A549 (cell line): ENCODE results near the gene USP20. TPM values are rescaled to one million over a fixed set of nuclear protein-coding genes. Genes with fewer than 3 reads are reported as not detected.

ENCODE experiments used
- ATAC-seq, 2 experiments: fragments of 200-7000 bp in 1 of 2; fragments of >200 bp in 1 of 2; cut with Nextera tagmentation in 1 of 2; cut with Tn5 transposase in 1 of 2; 3 replicates each; pipeline versions ENCODE4 v1.8.0 to v1.9.1; 2018 to 2020; ENCODE audit warnings: mild to moderate bottlenecking in 1 of 2, moderate library complexity in 1 of 2
- CTCF ChIA-PET: fragments of 300-600 bp; sonication (Branson Sonifier 250); formaldehyde crosslinking; extraction: SDS; loops from one replicate; lab custom pipeline; 2021; ENCODE audit warnings: antibody characterized with exemption, inconsistent platforms; lab: Yijun Ruan, JAX
- POLR2A ChIA-PET: fragments of 350-600 bp; formaldehyde crosslinking; extraction: SDS; loops from one replicate; lab custom pipeline; 2021; ENCODE audit warnings: antibody characterized with exemption, inconsistent platforms; lab: Yijun Ruan, JAX
- DNase-seq, 2 experiments: peaks; one replicate each; pipeline versions ENCODE4 v3.0.0 to v3.0.0-alpha.2; 2011 to 2016; ENCODE audit warnings: low read depth in 1 of 2, low spot score in 1 of 2
- FAIRE-seq: peaks from 2 replicates; lab custom pipeline; 2011; peaks lifted over from hg19 to GRCh38; lab: Jason Lieb, UNC
- H3K27ac ChIP-seq, 2 experiments: fragments of >200 bp; sonication (Bioruptor Twin); formaldehyde crosslinking; 3 replicates each; pipeline ENCODE4 v1.5.1; 2016 to 2017
- H3K4me1 ChIP-seq: fragments of >200 bp; sonication (Bioruptor Twin); formaldehyde crosslinking; 3 replicates; pipeline ENCODE4 v1.6.1; 2016
- H3K4me2 ChIP-seq: fragments of >200 bp; sonication (Bioruptor Twin); formaldehyde crosslinking; 3 replicates; pipeline ENCODE4 v1.6.1; 2016
- H3K4me3 ChIP-seq: fragments of >200 bp; sonication (Bioruptor Twin); formaldehyde crosslinking; 3 replicates; pipeline ENCODE4 v1.5.1; 2016
- H3K9me3 ChIP-seq: fragments of >200 bp; sonication (Bioruptor Twin); formaldehyde crosslinking; 3 replicates; pipeline ENCODE4 v1.6.1; 2016
- BHLHE40 ChIP-seq: IDR thresholded peaks from 2 replicates; pipeline ENCODE4 v1.6.1; 2012; ENCODE audit warnings: low read depth, low read length, inconsistent platforms
- CBX8 ChIP-seq: fragments of 200-600 bp; sonication (generic); IDR thresholded peaks from 2 replicates; pipeline ENCODE4 v1.6.1; 2016
- CHD2 ChIP-seq: fragments of 150-350 bp; IDR thresholded peaks from 2 replicates; pipeline ENCODE4 v1.6.1; 2014; ENCODE audit warnings: low read length; ENCODE audit not compliant: partially characterized antibody
- ESRRA ChIP-seq: fragments of 150-350 bp; IDR thresholded peaks from 2 replicates; pipeline ENCODE4 v1.6.1; 2014; ENCODE audit warnings: mild to moderate bottlenecking, low read length, borderline replicate concordance
- FOSL2 ChIP-seq, 2 experiments: fragments of 450-650 bp in 1 of 2; fragments of >200 bp in 1 of 2; sonication (Bioruptor Twin) in 1 of 2; formaldehyde crosslinking; IDR thresholded peaks; 2 replicates each; pipeline versions ENCODE4 v1.5.0 to v1.6.1; 2016 to 2020; ENCODE audit warnings: mild to moderate bottlenecking in 1 of 2, moderate library complexity in 1 of 2
- HOXB5 ChIP-seq: fragments of 250-450 bp; sonication (Bioruptor Pico); IDR thresholded peaks from 2 replicates; pipeline ENCODE4 v1.5.0; 2020; ENCODE audit warnings: mild to moderate bottlenecking, moderate library complexity
- JUN ChIP-seq, 2 experiments: fragments of >200 bp; sonication (Bioruptor Twin); formaldehyde crosslinking; IDR thresholded peaks; 2 replicates in 1 of 2; 3 replicates in 1 of 2; pipeline ENCODE4 v1.6.1; 2016 to 2017
- MAZ ChIP-seq: fragments of 150-350 bp; IDR thresholded peaks from 2 replicates; pipeline ENCODE4 v1.6.1; 2014; ENCODE audit warnings: antibody characterized with exemption, low read depth, low read length, borderline replicate concordance
- NR3C1 ChIP-seq: fragments of >200 bp; sonication (Bioruptor Twin); formaldehyde crosslinking; IDR thresholded peaks from 3 replicates; pipeline ENCODE4 v1.6.1; 2017
- POLR2AphosphoS2 ChIP-seq: conservative IDR thresholded peaks from 2 replicates; pipeline ENCODE4 v1.6.1; 2012; ENCODE audit warnings: low read length, improper control_type of control experiment, inconsistent platforms
- RAD21 ChIP-seq, 2 experiments: fragments of >200 bp in 1 of 2; sonication (Bioruptor Twin) in 1 of 2; formaldehyde crosslinking in 1 of 2; IDR thresholded peaks in 1 of 2; conservative IDR thresholded peaks in 1 of 2; 2 replicates in 1 of 2; 3 replicates in 1 of 2; pipeline ENCODE4 v1.6.1; 2012 to 2018; ENCODE audit warnings: inconsistent platforms in 1 of 2
- RARB ChIP-seq: fragments of 250-450 bp; sonication (Bioruptor Pico); IDR thresholded peaks from 2 replicates; pipeline ENCODE4 v1.8.0; 2021; ENCODE audit warnings: mild to moderate bottlenecking, moderate library complexity
- RCOR1 ChIP-seq: fragments of 150-350 bp; IDR thresholded peaks from 2 replicates; pipeline ENCODE4 v1.6.1; 2014; ENCODE audit warnings: antibody characterized with exemption, low read length, low read depth
- RFX5 ChIP-seq: fragments of 450-650 bp; IDR thresholded peaks from 2 replicates; pipeline ENCODE4 v1.7.1; 2014; ENCODE audit warnings: antibody characterized with exemption, mild to moderate bottlenecking, moderate library complexity
- RNF2 ChIP-seq: fragments of 200-600 bp; sonication (generic); IDR thresholded peaks from 2 replicates; pipeline ENCODE4 v1.6.1; 2016; ENCODE audit warnings: low read depth, mild to moderate bottlenecking, antibody characterized with exemption, moderate library complexity, borderline replicate concordance
- TP53 ChIP-seq: fragments of 250-450 bp; sonication (Bioruptor Pico); IDR thresholded peaks from 2 replicates; pipeline ENCODE4 v1.5.0; 2021; ENCODE audit warnings: mild to moderate bottlenecking, moderate library complexity
- ZFP36 ChIP-seq: fragments of 450-650 bp; IDR thresholded peaks from 2 replicates; pipeline ENCODE4 v1.6.1; 2014; ENCODE audit warnings: borderline replicate concordance; ENCODE audit not compliant: partially characterized antibody
- WGBS: methylation state at CpG from one replicate; pipeline ENCODE4 v1.1.6; 2017; ENCODE audit errors: missing lambda C conversion rate; 5-methylcytosine and 5-hydroxymethylcytosine counted together
- polyA plus RNA-seq, 4 experiments: library from polyadenylated mRNA; depleted of rRNA in 3 of 4; stranded (reverse); fragments of >200 nt; fragmentation: RNase III in 1 of 4; extraction: RNeasy Plus Mini Kit Qiagen cat#74134 plus additional on column Dnase treatment in 1 of 4; gene quantifications; 2 replicates in 3 of 4; 3 replicates in 1 of 4; pipeline ENCODE4 v1.2.3, GENCODE V29; 2011 to 2017
- TF ChIP-seq, protein P1 (sequence below): fragments of 200-600 bp; sonication (generic); IDR thresholded peaks from 2 replicates; pipeline ENCODE4 v1.6.1; 2016; ENCODE audit warnings: antibody characterized with exemption, mild to moderate bottlenecking, moderate library complexity
- TF ChIP-seq, protein P2 (sequence below): IDR thresholded peaks from 2 replicates; pipeline ENCODE4 v1.6.1; 2012; ENCODE audit warnings: low read depth, borderline replicate concordance
- TF ChIP-seq, protein P3 (sequence below): fragments of >200 bp; sonication (Bioruptor Twin); formaldehyde crosslinking; IDR thresholded peaks from 3 replicates; pipeline ENCODE4 v1.6.1; 2016
- TF ChIP-seq, protein P4 (sequence below): fragments of 250-450 bp; sonication (Bioruptor Pico); IDR thresholded peaks from 2 replicates; pipeline ENCODE4 v1.5.0; 2020; ENCODE audit warnings: low read depth, mild to moderate bottlenecking, moderate library complexity

The USP20 gene
- polyA plus RNA-seq, 2 of the 4 experiments (the other 2 are of a cell fraction): 3.9 to 5.0 TPM

DNA sequence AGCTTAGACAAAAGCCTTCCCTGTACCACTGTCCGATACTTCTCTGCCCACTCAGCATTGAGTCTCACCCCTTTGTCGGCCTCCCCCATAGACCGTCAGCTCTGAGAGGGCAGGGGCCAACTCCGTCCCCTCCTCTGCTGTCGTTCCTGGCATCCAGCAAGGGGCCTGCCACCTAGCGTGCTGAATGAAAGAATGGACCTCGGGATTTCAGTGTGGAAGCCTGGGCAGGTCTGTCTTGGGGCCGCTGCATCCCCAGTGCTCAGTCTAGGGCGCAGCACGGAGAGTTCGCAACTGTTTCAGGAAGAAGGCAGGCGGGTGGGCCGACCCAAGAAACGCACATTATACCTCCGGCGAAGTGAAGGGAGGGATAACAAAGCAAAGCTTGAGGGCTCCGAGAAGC is 33.8 kb upstream of the USP20 start:
- 89% methylated on average over 15 of the region's 17 CpGs for WGBS
- Histone ChIP-seq H3K4me3 (no peak overlapping the region), H3K27ac (no peak overlapping the region)
- CTCF ChIA-PET: interaction anchor here (0.6 to 3.5 kb wide), 8 partner anchors 8 to 670 kb away, joined by 3 to 12 read pairs (median 7); no protein-coding TSS in a partner anchor
- no peak for ATAC-seq
- TF ChIP-seq CHD2 (no peak), POLR2AphosphoS2 (no peak), NR3C1 (no peak), BHLHE40 (no peak), ZFP36 (no peak), RNF2 (no peak), MAZ (no peak), RCOR1 (no peak), JUN (IDR thresholded peaks at IDR 0.05) (no peak), FOSL2 (IDR thresholded peaks at IDR 0.05) (no peak), FOSL2 (CRISPR knock-in tag; IDR thresholded peaks at IDR 0.05) (no peak), RARB (CRISPR knock-in tag) (no peak), RFX5 (no peak), TP53 (CRISPR knock-in tag) (no peak), RAD21 (conservative IDR thresholded peaks at IDR 0.05 in 1 of 2, IDR thresholded peaks at IDR 0.05 in 1 of 2) (no peak), CBX8 (no peak)
- TF ChIP-seq, protein P1, sequence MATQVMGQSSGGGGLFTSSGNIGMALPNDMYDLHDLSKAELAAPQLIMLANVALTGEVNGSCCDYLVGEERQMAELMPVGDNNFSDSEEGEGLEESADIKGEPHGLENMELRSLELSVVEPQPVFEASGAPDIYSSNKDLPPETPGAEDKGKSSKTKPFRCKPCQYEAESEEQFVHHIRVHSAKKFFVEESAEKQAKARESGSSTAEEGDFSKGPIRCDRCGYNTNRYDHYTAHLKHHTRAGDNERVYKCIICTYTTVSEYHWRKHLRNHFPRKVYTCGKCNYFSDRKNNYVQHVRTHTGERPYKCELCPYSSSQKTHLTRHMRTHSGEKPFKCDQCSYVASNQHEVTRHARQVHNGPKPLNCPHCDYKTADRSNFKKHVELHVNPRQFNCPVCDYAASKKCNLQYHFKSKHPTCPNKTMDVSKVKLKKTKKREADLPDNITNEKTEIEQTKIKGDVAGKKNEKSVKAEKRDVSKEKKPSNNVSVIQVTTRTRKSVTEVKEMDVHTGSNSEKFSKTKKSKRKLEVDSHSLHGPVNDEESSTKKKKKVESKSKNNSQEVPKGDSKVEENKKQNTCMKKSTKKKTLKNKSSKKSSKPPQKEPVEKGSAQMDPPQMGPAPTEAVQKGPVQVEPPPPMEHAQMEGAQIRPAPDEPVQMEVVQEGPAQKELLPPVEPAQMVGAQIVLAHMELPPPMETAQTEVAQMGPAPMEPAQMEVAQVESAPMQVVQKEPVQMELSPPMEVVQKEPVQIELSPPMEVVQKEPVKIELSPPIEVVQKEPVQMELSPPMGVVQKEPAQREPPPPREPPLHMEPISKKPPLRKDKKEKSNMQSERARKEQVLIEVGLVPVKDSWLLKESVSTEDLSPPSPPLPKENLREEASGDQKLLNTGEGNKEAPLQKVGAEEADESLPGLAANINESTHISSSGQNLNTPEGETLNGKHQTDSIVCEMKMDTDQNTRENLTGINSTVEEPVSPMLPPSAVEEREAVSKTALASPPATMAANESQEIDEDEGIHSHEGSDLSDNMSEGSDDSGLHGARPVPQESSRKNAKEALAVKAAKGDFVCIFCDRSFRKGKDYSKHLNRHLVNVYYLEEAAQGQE: no peak
- TF ChIP-seq, protein P2, sequence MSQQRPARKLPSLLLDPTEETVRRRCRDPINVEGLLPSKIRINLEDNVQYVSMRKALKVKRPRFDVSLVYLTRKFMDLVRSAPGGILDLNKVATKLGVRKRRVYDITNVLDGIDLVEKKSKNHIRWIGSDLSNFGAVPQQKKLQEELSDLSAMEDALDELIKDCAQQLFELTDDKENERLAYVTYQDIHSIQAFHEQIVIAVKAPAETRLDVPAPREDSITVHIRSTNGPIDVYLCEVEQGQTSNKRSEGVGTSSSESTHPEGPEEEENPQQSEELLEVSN: no peak
- TF ChIP-seq, all 56 proteins: peak for 0
- FAIRE-seq (no peak), DNase-seq (no peak)
- POLR2A ChIA-PET: no interaction called here
- Histone ChIP-seq H3K4me1 (peaks cover 9% of the 10 kb centered on the region), H3K9me3 (no peaks in the 10 kb centered on the region), H3K4me2 (no peak overlapping the region)

DNA sequence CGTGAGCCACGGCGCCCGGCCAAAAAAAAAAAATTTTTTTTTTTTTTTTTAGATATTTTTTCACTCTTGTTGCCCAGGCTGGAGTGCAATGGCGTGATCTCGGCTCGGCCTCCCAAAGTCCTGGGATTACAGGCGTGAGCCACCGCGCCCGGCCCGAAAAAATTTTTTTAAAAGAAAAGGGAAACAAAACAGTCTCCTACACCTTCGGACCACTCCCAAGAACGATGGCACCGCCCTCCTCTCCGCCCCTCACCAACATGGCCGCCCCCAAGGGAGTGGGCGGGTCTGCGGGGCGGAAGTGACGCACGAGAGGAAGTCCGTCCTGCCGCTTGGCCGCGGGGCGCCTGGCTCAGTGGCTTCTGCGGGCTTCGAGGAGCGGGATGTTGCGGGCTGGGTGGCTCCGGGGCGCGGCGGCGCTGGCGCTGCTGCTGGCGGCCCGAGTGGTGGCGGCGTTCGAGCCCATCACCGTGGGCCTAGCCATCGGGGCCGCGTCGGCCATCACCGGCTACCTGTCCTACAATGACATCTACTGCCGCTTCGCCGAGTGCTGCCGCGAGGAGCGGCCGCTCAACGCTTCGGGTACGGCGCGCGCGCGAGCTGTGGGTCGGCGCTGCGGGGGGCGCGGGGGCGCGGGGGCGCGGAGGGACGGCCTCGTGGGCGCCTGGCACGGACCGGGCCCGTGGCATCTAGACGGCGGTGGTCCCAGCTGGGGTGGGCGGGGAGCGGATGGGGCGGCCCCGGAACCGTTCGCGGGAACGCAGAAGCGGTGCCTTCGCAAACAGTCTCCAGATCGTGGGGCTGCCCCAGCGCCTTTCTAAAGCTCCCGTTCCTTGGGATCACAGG is 32.2 kb upstream of the USP20 start, which contains the start of gene TOR1B:
TSS of gene TOR1B (plus strand) at position 352 of the 843 bp plus-strand sequence. CDS start at position 381, 29 bp downstream.
- peak within 1 kb of the TSS; percentile 90 for H3K4me2 ChIP-seq
- no peaks in the 10 kb centered on the region for H3K9me3 ChIP-seq
- DNase-seq (peak; percentile 55 to 96), ATAC-seq (peak; percentile 95), FAIRE-seq (no peak)
- WGBS: 1% methylated on average over 37 of the region's 93 CpGs
- H3K27ac ChIP-seq: peak within 1 kb of the TSS; percentile 78 to 90
- H3K4me3 ChIP-seq: peak within 1 kb of the TSS; percentile 84
- ChIA-PET CTCF (interaction anchor here (0.6 to 3.5 kb wide), 8 partner anchors 9 to 663 kb away, joined by 3 to 12 read pairs (median 4); no protein-coding TSS in a partner anchor), POLR2A (interaction anchor here (0.6 to 0.7 kb wide), 3 partner anchors 15 to 54 kb away, joined by 3 to 4 read pairs (median 3); no protein-coding TSS in a partner anchor)
- peaks cover 6% of the 10 kb centered on the region for H3K4me1 ChIP-seq
- TF ChIP-seq NR3C1 (no peak), BHLHE40 (no peak), RAD21 (conservative IDR thresholded peaks at IDR 0.05 in 1 of 2, IDR thresholded peaks at IDR 0.05 in 1 of 2) (no peak), RCOR1 (no peak), HOXB5 (CRISPR knock-in tag) (no peak), JUN (IDR thresholded peaks at IDR 0.05) (peak; percentile 46 to 83; a peak in 3 of 5 replicates), ESRRA (no peak), RNF2 (no peak)
- TF ChIP-seq, protein P2: peak; percentile 79; the same call in 1 of the 2 replicates
- TF ChIP-seq, protein P3, sequence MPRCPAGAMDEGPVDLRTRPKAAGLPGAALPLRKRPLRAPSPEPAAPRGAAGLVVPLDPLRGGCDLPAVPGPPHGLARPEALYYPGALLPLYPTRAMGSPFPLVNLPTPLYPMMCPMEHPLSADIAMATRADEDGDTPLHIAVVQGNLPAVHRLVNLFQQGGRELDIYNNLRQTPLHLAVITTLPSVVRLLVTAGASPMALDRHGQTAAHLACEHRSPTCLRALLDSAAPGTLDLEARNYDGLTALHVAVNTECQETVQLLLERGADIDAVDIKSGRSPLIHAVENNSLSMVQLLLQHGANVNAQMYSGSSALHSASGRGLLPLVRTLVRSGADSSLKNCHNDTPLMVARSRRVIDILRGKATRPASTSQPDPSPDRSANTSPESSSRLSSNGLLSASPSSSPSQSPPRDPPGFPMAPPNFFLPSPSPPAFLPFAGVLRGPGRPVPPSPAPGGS: peak; percentile 80; the same call in 2 of the 3 replicates
- TF ChIP-seq, protein P1: no peak
- TF ChIP-seq, protein P4, sequence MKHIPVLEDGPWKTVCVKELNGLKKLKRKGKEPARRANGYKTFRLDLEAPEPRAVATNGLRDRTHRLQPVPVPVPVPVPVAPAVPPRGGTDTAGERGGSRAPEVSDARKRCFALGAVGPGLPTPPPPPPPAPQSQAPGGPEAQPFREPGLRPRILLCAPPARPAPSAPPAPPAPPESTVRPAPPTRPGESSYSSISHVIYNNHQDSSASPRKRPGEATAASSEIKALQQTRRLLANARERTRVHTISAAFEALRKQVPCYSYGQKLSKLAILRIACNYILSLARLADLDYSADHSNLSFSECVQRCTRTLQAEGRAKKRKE: no peak
